Measurements from ENCODE around the gene VWA3A.
"Not testable (repeated sequence)": the region's sequence is repeated elsewhere in the genome, so short reads cannot be mapped to it uniquely, and the experiment has no call there.

VWA3A gene

GRCh38 chr16:22161401-22161800 is 69.1 kb downstream of the VWA3A start:
- DNase-seq (ENCODE audit: insufficient read length, low spot score) (no peak), FAIRE-seq (no peak)
- TF ChIP-seq, protein P1, sequence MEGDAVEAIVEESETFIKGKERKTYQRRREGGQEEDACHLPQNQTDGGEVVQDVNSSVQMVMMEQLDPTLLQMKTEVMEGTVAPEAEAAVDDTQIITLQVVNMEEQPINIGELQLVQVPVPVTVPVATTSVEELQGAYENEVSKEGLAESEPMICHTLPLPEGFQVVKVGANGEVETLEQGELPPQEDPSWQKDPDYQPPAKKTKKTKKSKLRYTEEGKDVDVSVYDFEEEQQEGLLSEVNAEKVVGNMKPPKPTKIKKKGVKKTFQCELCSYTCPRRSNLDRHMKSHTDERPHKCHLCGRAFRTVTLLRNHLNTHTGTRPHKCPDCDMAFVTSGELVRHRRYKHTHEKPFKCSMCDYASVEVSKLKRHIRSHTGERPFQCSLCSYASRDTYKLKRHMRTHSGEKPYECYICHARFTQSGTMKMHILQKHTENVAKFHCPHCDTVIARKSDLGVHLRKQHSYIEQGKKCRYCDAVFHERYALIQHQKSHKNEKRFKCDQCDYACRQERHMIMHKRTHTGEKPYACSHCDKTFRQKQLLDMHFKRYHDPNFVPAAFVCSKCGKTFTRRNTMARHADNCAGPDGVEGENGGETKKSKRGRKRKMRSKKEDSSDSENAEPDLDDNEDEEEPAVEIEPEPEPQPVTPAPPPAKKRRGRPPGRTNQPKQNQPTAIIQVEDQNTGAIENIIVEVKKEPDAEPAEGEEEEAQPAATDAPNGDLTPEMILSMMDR (IDR thresholded peaks at IDR 0.05; ENCODE audit: insufficient read depth, missing control alignments): no peak

- TF ChIP-seq, protein P1 (IDR thresholded peaks at IDR 0.05; ENCODE audit: insufficient read depth, missing control alignments): no peak
- no peak for DNase-seq (ENCODE audit: insufficient read length, low spot score)
- no peak for FAIRE-seq
Observed at GRCh38 chr16:22161999-22162655, 69.8 kb downstream of the VWA3A start, which contains the start of gene SDR42E2. Gene SDR42E2, plus strand, starts transcription at chr16:22162506. Its CDS starts 3,077 bp downstream, at chr16:22165583.

DNA sequence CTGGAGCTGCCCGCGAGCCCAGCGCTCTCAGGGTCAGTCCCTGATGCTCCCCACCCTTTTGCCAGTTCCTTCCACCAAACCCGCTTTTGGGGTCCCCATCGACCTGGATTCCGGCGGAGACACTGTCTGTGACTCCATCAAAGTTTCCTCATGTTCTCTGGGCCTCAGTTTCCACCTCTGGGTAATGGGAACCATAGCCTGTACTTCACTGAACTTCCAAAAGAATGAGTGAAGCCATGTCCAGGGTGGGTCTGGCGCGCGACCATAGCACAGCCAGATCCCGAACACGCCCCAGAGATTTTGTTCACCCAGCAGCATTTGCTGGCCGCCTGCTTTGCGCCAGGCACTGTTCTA is 70.3 kb downstream of the VWA3A start:
- TF ChIP-seq, protein P1 (IDR thresholded peaks at IDR 0.05; ENCODE audit: insufficient read depth, missing control alignments): no peak
- FAIRE-seq: no peak
- DNase-seq (ENCODE audit: insufficient read length, low spot score): no peak

DNA sequence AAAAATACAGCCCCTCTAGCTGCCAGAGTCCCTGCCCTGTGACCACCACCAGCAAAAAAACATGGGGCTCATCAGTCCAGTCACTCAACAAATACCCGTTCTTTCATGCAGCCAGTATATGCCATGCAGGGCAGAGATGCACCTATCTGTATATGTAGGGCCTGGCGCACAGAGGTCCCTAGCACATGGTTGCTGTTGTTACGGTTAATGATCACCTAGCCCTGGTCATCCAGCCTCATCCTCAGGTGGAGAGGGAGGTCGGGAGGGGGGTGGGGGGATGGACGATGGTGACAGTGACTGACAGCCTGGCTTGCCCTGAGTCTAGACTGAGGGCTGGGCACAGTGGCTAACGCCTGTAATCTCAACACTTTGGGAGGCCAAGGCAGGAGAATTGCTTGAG is 71.5 kb downstream of the VWA3A start:
- no peak for FAIRE-seq
- DNase-seq (ENCODE audit: insufficient read length, low spot score): no peak
- TF ChIP-seq, protein P1 (IDR thresholded peaks at IDR 0.05; ENCODE audit: insufficient read depth, missing control alignments): no peak

- FAIRE-seq (no peak), DNase-seq (ENCODE audit: insufficient read length, low spot score) (no peak)
- TF ChIP-seq, protein P1 (IDR thresholded peaks at IDR 0.05; ENCODE audit: insufficient read depth, missing control alignments): no peak
Observed at GRCh38 chr16:22164482-22164881, 72.1 kb downstream of the VWA3A start.

DNA sequence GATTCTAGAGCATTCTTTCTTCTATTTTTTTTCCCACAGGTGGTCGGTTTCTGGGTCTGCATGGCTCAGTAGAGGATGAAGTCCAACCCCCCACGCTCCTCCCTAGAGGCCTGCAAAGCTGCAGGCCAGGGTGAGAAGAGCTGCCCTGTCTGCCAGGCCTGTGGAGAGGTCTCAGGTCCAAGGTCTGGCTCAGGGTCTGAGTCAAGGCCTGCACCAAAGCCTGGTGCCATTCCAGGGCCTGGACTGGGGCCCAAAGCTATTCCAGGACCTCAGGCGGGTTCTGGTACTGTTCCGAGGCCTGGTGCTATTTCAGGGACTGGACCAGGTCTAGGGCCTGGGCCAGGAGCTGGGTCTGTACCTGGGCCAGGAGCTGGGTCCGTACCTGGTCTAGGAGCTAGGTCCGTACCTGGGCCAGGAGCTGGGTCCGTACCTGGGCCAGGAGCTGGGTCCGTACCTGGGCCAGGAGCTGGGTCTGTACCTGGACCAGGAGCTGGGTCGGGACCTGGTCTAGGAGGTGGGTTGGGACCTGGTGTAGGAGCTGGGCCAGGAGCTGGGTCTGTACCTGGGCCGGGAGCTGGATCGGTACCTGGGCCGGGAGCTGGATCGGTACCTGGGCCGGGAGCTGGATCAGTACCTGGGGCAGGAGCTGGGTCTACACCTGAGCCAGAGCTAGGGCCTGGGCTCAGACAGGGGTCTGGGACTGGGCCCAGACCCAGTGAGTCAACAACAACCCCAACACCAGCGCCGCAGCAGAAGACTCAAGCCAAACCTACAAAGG is 73.4 kb downstream of the VWA3A start:
- FAIRE-seq (no peak), DNase-seq (ENCODE audit: insufficient read length, low spot score) (no peak)
- TF ChIP-seq, protein P1 (IDR thresholded peaks at IDR 0.05; ENCODE audit: insufficient read depth, missing control alignments): no peak

- TF ChIP-seq, protein P1 (IDR thresholded peaks at IDR 0.05; ENCODE audit: insufficient read depth, missing control alignments): no peak
- FAIRE-seq (no peak), DNase-seq (ENCODE audit: insufficient read length, low spot score) (no peak)
Observed at GRCh38 chr16:22171953-22172352, 79.6 kb downstream of the VWA3A start.

GRCh38 chr16:22172642-22173041 is 80.3 kb downstream of the VWA3A start:
- FAIRE-seq; DNase-seq (ENCODE audit: insufficient read length, low spot score): not testable (repeated sequence)
